Renal cortex interstitium (tissue), 11 donors: ENCODE measurements around the gene LYRM4. TPM values are rescaled to one million over a fixed set of nuclear protein-coding genes. Genes with fewer than 3 reads are reported as not detected.
A peak's percentile ranks its signal among the peaks of the same experiment; 100 is the strongest.

Experiments
- DNase-seq, 11 donors: peaks; one replicate each; pipeline ENCODE4 v3.0.0-alpha.2; 2013; ENCODE audit warnings: low read depth in 9 of 11, low spot score in 4 of 11; ENCODE audit errors: extremely low read depth in 1 of 11
- polyA plus RNA-seq, 3 donors: library from polyadenylated mRNA; unstranded; fragments of 120-200 nt; gene quantifications; one replicate each; pipeline ENCODE4 v1.2.1, GENCODE V29; 2013; ENCODE audit not compliant: insufficient read length in 3 of 3

The LYRM4 gene
- polyA plus RNA-seq, 3 donors, result 41.8 to 46.0 (median 43.6) TPM

GRCh38 chr6:5192135-5192794, 68.5 kb downstream of the LYRM4 start:
- DNase-seq, result no peak

- DNase-seq, result no peak
Observed at GRCh38 chr6:5191722-5192121, 69.0 kb downstream of the LYRM4 start.

- no peak for DNase-seq
Observed at GRCh38 chr6:5191222-5191621, 69.5 kb downstream of the LYRM4 start.

DNA sequence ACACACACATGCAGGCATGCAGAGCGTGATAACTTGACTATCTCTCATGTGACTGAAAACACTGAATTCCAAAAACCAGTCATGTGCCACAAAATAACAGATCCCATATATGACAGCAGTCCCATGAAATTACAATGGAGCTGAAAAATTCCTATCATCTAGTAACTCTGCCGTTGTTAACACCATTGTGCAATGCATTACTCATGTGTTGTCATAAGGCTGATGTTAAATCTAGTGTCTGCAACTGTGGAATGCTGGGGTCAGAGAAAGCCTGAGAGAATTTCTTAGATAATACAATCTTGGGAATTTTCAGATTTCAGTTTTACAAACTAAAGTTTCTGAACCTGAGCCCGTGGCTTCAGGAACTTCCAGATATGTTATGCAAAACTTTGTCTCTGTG, 70.2 kb downstream of the LYRM4 start:
- DNase-seq, result no peak

DNA sequence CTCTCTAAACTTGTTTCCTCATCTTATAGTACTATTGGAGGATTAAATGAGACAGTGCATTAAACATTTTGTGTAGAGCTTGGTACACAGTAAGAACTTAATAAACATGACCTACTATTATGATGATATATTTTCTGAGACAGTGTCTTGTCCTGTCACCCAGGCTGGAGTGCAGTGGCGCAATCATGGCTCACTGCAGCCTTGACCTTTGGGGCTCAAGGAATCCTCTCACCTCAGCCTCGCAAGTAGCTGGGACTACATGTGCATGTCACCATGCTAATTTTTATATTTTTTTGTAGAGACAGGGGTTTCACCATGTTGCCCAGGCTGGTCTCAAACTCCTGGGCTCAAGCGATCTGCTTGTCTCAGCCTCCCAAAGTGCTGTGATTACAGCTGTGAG, 72.1 kb downstream of the LYRM4 start:
- DNase-seq, result no peak

GRCh38 chr6:5184878-5185277, 75.9 kb downstream of the LYRM4 start:
- DNase-seq, result no peak

- no peak for DNase-seq
Observed at GRCh38 chr6:5184218-5184617, 76.5 kb downstream of the LYRM4 start.

- no peak for DNase-seq
Observed at GRCh38 chr6:5181510-5182317, 79.0 kb downstream of the LYRM4 start.

GRCh38 chr6:5180636-5181035, 80.1 kb downstream of the LYRM4 start:
- no peak for DNase-seq

DNA sequence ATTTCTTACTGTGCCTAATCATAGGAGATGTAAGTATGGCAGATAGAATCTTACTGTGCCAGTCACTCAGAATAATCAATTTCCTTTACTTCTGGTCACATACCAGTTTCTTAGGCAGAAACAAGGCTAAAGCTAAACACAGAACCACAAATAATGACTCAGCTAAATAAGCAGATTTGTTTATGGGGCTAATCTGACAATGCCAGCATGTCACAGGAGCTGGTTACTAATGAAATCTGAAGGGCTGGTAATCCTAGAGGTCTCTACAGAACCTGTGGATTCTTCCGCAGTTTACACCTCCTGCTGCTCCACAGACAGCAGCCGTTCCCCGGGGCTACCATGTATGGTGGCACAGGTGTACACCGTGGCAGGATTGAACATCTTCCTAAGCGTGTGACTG, 80.8 kb downstream of the LYRM4 start:
- DNase-seq, result no peak

DNA sequence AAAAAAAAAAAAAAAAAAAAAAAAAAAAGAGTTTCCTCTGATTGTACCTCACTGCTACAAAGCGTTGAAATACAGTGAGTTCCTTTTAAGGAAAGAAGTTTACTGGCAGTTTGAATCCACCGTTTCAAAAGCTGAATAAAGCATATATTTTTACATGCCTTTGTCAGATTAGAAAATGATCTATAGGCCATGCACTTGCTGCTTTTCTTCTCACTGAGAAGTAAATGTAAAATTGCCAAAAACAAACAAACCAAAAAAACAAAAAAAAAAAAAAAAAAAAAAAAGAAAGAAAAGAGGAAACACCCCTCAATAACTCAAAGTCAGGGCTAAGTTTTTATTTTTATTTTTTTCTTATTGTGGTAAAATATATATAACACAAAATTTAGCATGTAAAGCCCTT, 81.9 kb downstream of the LYRM4 start:
- no peak for DNase-seq

- no peak for DNase-seq
Observed at GRCh38 chr6:5175635-5176034, 85.1 kb downstream of the LYRM4 start.

DNA sequence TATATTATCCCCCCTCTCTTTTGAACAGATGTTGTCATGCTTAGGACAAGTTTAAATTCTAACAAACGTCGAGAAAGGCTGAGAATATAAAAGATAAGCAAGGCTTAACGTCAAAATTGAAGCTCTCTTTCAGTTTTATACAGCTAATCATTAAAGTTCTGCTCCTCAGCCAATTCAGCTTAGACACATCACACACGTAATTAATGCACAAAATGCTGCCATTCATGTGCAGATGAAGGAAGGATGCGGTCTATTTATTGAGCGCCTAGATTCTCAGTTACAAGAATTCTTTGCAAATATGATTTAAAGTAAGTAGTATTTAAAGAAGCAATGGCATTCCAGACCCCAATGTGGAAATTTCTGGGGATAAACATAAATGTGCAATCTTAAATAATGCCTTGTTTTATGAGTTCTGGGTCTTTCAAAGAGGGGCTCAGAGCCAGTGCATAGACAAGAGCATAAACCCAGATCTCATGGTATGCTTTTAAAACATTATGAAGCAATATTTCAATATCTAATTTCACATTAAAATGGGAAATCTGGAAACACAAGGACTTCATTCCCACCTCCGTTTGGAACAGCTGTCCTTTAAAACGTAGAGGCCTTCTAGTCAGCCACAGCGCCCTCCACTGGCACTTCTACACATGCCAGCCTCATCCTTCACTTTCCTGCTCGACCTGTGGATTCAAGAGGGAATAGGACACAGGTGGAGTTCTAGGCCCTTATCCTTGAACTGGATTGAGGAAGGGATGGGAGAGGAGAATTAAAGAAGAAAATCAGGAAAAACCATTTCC, 85.8 kb downstream of the LYRM4 start:
- peak in 4 of 11 donors; percentile 34 to 50 (median 41) for DNase-seq

- peak in 8 of 11 donors; percentile 30 to 77 (median 57) for DNase-seq
Observed at GRCh38 chr6:5174244-5174643, 86.5 kb downstream of the LYRM4 start.

DNA sequence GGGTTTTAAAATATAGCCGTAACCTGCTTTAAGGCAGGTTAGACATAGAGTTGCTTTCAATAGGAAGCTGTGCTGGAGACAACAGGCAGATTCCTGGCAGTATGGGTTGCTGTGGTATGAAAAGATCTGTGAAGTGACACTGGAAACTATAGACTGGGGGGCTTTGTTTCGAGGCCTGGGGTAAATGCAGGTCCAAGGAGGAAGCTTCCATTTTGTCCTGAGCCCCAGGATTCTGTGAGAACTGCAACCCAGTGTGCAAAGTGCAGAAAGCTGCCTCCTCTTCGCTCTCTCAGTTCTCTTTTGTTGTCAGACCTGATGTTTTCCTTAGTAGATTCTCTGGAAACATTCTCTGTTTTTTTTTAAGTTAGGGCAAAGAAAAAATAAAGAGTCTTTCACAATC, 86.9 kb downstream of the LYRM4 start:
- DNase-seq, result no peak

- DNase-seq, result no peak
Observed at GRCh38 chr6:5172897-5173474, 87.8 kb downstream of the LYRM4 start.

- peak in 5 of 11 donors; percentile 32 to 65 (median 53) for DNase-seq
Observed at GRCh38 chr6:5172041-5172653, 88.6 kb downstream of the LYRM4 start.

DNA sequence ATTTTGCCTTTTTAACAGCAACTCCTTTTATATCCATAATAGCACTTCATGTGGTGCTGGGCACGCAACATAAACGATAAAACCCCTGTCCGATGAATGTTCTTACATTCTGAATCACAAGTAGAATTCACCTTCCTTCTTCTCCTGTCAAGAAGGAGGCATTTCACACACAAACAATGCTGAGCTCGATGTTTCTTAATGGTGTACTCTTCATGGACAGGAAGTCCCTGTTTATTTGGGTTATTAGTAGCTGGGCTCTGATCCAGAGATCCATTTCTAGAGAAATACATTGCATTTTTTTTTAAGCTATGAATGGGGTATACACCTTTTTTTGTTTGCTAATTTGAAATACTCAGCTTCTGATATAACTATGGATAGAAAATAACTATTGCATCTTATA, 93.2 kb downstream of the LYRM4 start:
- no peak for DNase-seq

GRCh38 chr6:5164092-5164491, 96.7 kb downstream of the LYRM4 start:
- DNase-seq, result no peak
